Eye (tissue), 1 donor: ENCODE measurements around the gene LEFTY2.
A peak's percentile ranks its signal among the peaks of the same experiment; 100 is the strongest.
"Not testable (repeated sequence)": the region's sequence is repeated elsewhere in the genome, so short reads cannot be mapped to it uniquely, and the experiment has no call there.

Experiments used
- DNase-seq: peaks from one replicate; pipeline ENCODE4 v3.0.0-alpha.2; 2015

LEFTY2 gene

GRCh38 chr1:225950905-225951497 is 10.0 kb upstream of the LEFTY2 start:
- DNase-seq = no peak

- DNase-seq = no peak
These were observed 8.0 kb upstream of the LEFTY2 start for GRCh38 chr1:225949041-225949440.

GRCh38 chr1:225946803-225947202 is 5.8 kb upstream of the LEFTY2 start:
- DNase-seq = no peak

GRCh38 chr1:225946082-225946620 is 5.1 kb upstream of the LEFTY2 start:
- no peak for DNase-seq

GRCh38 chr1:225945564-225945963 is 4.5 kb upstream of the LEFTY2 start:
- peak; percentile 50 for DNase-seq

- DNase-seq = no peak
These were observed 3.9 kb upstream of the LEFTY2 start for GRCh38 chr1:225944951-225945350.

GRCh38 chr1:225944387-225944786 is 3.4 kb upstream of the LEFTY2 start:
- DNase-seq = no peak

- no peak for DNase-seq
These were observed 2.6 kb upstream of the LEFTY2 start for GRCh38 chr1:225943582-225943981.

- no peak for DNase-seq
These were observed 1.6 kb upstream of the LEFTY2 start for GRCh38 chr1:225942574-225942973.

- no peak for DNase-seq
These were observed 862 bp upstream of the LEFTY2 start for GRCh38 chr1:225941942-225942222.

GRCh38 chr1:225940385-225941151 is 452 bp downstream of the LEFTY2 start:
- no peak for DNase-seq

- not testable (repeated sequence) for DNase-seq
These were observed 1.1 kb downstream of the LEFTY2 start for GRCh38 chr1:225939939-225940310.

GRCh38 chr1:225939097-225939938 is 1.7 kb downstream of the LEFTY2 start:
- peak; percentile 57 for DNase-seq

- DNase-seq = no peak
These were observed 3.7 kb downstream of the LEFTY2 start for GRCh38 chr1:225937048-225937968.

- DNase-seq = no peak
These were observed 4.5 kb downstream of the LEFTY2 start for GRCh38 chr1:225936523-225936922.

GRCh38 chr1:225936086-225936485 is 4.9 kb downstream of the LEFTY2 start:
- DNase-seq = not testable (repeated sequence)

GRCh38 chr1:225934711-225935110 is 6.3 kb downstream of the LEFTY2 start:
- no peak for DNase-seq

- no peak for DNase-seq
These were observed 7.9 kb downstream of the LEFTY2 start for GRCh38 chr1:225933072-225933471.

- no peak for DNase-seq
These were observed 9.5 kb downstream of the LEFTY2 start for GRCh38 chr1:225931270-225932136.

GRCh38 chr1:225930566-225930965 is 10.5 kb downstream of the LEFTY2 start:
- DNase-seq = no peak

- DNase-seq = not testable (repeated sequence)
These were observed 11.6 kb downstream of the LEFTY2 start for GRCh38 chr1:225929462-225929861.
